Hippocampal formation (tissue), 2 donors: Measurements from ENCODE around the gene NR2E3.

Experiments used
- DNase-seq, 2 donors: peaks; one replicate each; lab custom pipeline; 2025; lab: John Stamatoyannopoulos, UW

NR2E3 gene

DNA sequence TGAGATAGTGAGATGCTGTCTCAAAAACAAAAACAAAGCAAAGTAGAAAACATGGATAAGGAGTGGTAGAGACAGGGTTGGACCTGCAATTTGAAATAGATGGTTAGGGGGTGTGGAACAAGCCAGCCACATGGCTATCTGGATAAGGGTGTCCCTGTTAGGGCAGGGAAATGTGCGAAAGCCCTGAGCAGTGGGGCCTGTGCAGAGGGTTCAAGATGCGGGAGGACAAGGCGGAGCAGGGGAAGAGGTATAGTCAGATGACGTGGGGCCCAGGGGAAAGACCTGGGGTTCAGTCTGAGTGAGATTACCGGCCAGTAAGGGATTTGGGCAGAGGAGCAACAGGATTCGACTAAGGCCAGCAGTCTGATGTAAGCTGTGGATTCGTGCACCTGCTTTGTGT is 18.4 kb upstream of the NR2E3 start:
- DNase-seq: no peak

DNA sequence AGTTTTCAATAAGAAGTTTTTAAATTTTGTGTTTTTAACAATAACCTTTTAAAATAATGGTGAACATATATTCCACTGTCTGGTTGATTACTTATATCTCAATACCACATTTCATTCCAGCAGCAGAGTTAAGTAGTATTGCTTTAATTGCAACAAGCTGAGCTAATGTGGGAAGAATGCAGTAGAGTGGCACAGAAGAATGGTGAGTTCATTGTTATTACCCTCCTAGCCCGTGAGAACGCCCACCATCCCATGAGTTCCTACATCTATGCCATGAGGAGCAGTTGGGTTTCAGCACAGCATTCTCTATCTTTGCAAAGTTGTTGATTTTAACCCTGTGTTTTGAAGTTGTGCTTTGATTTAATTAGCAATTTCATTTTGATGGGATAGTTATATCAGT is 17.8 kb upstream of the NR2E3 start:
- no peak for DNase-seq

DNA sequence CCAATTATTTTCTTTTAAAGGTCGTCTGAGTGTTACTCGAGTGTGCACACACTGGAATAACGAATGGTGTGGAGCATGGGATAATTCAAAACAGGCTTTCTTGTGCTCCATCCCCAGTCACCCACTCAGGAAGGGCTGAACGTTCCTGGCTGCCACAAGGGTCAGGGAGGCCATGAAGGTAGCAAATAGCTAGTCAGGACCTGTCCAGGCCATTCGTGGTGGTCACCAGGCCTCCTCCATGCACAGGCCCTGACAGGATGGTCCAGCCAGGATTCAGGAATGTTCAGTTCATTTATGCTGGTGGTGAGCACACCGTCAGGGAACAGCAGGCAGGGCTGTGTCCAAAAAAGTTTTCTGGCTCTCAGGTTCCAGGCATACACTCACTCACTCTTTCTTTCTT is 11.7 kb upstream of the NR2E3 start:
- DNase-seq: no peak

DNA sequence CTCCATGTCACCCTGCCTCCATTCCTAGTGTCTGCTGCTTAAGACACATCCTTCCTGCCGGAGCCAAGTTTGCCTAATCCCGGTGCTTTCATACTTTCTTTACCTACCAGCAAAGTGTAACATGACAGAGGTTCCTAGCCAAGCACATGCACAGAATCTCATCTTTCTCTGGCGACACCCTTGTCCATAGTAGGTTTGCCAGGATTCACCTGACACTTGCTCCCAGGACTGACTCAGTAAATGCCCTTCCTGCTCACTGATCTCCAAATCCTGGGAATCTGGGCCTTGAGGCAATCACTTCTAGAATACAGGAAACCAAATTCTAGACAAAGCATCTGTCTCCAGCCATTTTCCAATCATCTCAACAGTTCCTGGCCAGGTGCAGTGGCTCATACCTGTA is 10.2 kb upstream of the NR2E3 start:
- DNase-seq: no peak

DNA sequence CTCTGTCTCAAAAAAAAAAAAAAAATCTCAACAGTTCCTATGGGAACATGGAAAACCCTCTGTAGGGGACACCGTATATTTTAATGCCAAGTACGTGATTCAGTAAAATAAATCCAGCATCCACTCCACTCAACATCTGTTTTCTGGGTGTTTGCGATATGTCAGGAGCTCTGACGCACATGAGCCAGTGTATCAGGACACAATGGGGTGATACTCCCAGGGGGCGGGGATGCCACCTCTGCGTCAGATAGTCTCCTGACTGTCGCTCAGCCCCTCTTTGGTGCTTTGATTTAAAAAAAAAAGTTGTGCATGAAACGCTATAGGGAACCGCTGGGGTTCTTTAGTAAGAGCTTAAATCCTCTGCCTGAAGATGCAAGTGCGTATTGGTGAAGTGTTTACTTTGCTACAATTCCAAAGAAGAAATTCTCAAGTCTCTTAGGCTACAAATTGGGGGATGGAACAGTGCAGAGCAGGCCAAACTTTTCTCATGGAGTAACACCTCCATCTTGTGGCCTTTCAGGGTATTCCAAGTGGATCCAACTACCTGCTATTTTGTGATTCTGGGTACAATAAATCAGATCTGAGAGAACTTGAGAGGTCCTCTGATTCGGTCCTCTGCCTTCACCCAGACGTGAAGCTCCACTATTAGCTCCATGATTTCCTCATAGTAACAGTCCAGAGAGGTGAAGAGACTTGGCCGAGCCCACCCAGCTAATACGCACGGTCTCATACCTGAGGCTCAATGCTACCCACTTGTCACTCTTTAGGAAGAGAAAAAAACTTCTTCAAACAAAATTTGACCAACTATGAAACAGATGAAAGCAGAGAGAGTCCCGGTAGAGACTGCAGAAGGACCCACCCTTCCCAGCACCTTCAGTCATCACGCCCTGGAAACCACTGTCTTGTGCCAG is 9.3 kb upstream of the NR2E3 start:
- DNase-seq: peak in 1 of 2 donors; percentile 56

DNA sequence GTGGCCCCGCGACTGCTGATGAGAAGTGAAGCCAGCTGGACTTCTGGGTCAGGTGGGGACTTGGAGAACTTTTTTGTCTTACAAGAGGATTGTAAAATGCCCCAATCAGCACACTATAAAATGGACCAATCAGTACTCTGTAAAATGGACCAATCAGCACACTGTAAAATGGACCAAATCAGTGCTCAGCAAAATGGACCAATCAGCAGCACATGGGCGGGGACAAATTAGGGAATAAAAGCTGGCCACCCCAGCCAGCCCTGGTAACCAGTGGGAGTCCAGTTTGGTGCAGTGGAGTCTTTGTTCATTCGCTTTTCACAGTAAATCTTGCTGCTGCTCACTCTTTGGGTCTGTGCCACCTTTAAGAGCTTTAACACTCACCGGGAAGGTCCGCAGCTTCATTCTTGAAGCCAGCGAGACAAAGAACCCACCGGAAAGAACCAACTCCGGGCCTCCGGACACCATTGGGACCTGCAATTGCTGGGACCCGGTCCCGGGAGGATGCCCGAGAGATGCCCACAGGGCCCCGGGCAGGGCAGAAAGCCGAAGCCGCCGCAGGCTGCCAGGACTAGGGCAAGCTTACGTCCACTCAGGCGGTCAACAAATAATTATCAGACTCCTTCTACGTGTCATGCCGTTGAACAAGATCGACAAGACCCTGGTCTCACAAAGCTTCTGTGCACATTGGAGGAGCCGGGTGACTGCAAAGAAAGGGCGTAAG is 8.3 kb upstream of the NR2E3 start:
- DNase-seq: no peak

DNA sequence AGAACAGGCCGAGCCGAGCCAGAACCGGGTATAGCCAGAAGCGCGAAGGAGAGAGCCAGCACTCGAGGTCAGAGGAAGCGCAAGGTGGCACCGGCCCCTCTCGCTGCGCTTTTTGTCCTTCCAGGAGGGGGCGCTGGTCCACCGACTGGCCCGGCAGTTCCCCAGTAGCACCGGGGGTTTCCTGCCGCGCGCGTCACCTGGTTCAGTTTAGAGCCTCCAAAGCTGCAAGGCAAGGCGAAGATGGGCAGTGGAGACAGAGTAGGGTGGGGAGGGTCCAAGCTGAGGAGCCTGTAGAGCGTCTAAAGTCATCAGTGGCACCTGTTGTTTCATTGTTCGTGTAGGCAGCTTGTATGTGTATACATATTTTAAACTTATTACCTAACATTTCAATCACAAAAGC is 7.6 kb upstream of the NR2E3 start:
- no peak for DNase-seq

DNA sequence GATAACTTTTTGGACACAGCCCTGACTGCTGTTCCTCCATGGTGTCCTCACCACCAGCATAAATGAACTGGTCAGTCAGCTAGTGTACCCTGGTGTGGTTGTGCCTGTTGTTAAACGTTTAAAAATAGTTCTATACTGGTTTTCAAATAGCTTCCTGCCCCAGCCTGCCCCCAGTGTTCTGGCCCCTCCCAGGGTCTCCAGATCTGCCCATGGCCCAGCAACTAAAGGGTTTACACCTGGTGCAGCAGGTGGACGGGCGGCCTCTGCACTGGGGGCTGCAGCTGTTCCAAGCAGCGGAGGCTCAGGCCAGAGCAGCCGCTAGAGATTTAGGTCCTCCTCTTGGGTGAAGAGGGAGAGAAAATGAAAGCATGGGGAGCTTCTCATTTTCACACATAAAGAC is 6.1 kb upstream of the NR2E3 start:
- DNase-seq: no peak

DNA sequence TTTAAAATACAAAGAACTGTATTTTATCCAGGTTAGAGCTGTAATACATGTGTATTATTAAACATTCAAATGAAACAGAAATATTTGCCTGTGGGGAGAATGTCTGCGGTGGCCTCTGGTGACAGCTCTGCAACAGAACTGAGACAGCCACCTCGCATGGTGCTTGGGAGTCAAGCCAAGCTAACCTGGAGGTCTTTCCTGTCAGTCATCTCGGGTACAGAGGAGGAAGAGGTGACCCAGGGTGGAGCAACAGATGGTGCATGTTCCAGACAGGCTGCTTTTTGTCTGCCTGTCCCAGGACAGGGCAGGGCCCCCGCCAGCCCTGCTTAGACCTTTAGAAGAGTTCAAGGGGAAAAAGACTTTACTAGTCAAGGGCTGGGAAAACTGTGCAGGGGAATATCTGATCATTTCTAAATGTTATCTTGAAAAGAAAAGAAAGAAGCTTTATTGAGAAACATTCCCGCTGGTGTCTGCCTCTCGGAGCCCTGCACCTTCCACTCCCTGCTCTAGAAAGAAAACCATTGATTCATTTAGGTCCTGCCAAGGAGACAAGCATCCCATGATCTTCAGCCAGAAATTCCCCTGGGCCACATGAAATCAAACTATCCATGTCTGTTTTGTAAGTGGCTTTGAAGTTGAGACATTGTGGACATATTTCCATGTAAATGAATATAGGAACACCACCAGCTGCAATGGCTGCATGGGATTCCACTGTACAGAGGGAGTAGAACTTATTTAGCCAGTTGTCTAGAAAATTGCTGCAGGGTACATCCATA is 5.5 kb upstream of the NR2E3 start:
- DNase-seq: no peak

DNA sequence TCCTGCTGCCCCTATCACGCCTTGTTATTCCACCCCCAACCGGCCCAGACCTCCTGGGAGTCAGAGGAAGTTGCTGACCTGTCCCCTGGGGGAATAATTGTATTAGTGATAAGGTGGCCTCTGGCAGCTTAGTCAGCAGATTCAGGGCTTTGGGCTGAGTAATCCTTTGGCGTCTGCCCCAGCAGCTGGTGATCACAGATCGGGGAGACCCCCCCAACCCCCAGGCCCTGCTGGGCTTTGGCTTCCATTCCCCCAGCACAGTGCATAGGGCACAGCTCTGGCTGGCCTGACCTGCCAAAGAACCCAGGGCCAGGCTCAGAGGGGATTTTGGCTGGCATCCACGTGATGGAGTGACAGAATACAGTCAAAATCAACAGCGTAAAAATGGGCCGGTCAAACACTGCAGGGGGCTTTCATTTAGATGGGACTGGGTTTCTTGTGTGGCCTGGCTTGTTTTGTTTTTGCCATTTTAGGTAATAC is 3.9 kb upstream of the NR2E3 start:
- DNase-seq: no peak

DNA sequence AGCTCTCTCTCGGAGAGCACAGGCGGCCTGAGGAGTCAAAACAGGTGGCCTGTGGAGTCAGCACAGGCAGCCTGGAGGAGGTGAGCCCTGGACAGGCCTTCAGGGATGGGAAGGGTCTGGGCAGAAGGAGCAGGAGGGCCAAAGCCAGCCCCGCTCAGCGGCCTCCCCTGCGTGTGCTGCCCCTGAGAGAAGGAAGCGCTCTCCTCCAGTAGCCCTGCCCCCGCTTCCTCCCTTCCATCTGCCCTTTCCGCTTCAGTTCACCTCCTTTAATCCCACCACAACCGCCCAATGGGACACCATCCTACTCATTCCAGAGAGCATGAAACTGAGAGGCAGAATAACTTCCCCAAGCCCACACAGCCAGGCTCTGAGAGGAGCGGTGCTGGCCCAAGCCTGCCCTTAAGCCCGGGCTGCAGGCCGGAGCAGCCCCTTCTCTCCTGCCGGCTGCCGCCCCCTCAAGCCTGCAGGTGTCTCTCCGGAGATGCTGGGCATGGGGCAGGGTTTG is 3.2 kb upstream of the NR2E3 start:
- no peak for DNase-seq

DNA sequence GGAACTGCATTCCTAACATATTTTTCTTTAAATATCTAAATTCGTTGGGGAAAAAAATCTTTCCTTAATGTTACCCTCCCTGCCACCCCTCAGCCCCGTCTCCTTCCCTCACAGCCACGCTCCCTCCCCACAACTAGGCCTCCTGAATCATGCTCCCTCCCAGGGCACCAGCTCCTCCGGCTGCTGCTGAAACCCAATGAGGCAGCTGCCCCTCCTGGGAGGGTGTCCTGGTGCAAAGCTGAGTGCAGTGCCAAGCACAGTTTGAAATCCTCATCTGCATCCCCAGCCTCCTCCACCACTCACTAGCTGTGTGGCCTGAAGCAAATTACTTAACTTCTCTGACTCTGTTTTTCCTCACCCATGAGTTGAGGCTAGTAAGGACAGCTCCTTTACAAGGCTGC is 2.7 kb upstream of the NR2E3 start:
- DNase-seq: no peak

DNA sequence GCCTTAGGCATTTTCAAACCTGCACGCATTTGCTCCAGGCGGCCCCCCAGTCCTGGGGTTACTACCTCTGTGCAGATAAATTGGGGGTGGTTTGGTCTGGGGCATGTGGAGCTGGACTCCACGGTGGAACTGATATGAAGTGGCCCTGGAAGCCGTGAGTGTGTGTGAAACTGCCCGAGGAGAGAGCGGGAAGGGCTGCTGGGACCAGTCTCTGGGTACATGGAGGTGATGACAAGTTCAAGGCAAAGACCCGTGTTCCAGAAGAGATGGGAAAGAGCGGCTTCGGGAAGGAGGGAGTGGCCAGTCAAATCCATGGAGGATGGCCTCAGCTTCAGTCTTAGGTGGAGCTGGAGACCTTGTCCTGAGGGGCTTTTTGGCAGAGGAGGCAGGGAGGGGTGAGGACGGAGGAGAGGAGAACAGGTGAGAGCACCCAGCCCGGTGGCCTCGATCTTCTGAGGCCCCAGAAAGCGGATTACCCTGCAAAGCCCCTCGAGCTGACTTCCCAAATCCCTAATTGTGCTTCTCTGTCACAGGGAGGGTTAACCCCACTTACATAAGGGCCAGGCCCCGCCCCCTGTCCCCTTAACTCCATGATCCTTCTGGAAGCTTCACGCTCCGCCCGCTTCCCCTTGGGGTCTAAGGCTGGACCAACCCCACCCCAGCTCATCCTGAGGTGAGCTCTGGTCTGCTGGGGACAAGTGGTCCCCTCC is 1.9 kb upstream of the NR2E3 start:
- no peak for DNase-seq

DNA sequence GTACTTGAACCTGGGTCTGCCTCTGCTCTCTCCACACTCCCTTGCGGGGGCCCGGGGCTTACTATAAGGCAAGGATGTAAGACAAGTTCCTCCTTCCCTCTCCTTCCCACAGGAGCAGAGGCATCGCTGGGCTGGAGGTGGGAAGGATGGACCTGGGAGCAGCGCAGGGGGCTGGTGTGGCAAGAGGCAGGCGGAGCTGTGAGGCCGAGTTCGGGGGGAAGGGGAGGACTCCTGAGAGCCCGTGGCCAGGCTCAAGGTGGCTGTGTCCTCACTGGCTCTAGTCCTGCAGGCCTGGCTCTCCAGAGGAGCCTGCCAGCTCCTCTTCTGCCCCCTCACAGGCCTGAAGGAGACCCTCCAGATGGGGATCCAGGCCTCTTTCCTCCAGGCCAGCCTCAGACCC is 1.0 kb upstream of the NR2E3 start:
- no peak for DNase-seq

DNA sequence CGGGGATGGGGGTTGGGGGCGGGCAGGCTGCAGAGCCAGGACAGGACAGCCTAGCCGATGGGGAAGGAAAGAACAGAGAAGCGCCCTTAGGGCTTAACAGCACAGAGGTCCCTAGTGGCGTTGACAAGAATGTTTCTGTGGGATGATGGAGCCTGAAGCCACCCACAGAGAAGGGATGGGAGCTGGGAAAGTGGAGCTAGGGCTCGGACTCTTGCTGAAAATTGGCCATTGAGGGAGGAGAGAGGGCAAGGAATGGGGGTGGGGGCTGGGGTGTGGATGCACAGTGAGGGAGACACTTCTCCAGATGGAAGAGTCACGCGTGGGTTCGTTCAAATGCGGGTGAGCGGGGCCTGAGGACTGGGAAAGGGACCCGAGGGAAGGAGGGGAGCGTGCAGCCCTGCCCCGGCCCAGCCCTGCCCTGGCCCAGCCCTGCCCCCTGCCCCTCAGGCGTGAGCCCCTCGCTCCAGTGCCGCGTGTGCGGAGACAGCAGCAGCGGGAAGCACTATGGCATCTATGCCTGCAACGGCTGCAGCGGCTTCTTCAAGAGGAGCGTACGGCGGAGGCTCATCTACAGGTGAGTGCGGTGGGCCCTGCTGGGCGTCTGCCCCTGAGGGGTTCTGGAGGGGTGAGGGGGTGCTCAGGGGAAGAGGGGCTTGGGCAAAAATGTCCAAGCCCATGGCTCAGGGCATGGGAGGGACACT is 832 bp downstream of the NR2E3 start:
- DNase-seq: no peak

DNA sequence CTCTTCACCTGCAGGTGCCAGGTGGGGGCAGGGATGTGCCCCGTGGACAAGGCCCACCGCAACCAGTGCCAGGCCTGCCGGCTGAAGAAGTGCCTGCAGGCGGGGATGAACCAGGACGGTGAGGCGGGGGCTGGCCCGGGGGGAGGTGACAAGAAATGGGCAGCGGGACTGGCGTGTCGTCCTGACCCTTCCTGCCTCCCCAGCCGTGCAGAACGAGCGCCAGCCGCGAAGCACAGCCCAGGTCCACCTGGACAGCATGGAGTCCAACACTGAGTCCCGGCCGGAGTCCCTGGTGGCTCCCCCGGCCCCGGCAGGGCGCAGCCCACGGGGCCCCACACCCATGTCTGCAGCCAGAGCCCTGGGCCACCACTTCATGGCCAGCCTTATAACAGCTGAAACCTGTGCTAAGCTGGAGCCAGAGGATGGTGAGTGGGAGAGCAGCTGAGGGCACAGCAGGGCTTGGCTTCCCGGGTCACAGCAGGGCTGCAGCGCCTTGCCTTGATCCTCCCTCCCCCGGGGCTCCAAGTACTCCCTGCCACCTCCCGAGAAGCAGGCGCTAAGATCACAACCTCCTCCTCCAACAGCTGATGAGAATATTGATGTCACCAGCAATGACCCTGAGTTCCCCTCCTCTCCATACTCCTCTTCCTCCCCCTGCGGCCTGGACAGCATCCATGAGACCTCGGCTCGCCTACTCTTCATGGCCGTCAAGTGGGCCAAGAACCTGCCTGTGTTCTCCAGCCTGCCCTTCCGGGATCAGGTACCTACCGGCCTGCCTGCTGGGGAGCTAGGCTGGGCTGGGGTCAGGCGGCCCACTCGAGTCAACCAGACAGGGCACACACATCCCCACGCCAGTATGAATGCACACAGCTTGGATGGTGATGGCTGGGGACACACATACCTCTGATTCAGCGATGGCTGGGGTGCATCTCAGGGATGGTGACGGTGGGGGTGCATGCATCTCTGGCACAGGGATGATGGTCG is 1.7 kb downstream of the NR2E3 start:
- no peak for DNase-seq

DNA sequence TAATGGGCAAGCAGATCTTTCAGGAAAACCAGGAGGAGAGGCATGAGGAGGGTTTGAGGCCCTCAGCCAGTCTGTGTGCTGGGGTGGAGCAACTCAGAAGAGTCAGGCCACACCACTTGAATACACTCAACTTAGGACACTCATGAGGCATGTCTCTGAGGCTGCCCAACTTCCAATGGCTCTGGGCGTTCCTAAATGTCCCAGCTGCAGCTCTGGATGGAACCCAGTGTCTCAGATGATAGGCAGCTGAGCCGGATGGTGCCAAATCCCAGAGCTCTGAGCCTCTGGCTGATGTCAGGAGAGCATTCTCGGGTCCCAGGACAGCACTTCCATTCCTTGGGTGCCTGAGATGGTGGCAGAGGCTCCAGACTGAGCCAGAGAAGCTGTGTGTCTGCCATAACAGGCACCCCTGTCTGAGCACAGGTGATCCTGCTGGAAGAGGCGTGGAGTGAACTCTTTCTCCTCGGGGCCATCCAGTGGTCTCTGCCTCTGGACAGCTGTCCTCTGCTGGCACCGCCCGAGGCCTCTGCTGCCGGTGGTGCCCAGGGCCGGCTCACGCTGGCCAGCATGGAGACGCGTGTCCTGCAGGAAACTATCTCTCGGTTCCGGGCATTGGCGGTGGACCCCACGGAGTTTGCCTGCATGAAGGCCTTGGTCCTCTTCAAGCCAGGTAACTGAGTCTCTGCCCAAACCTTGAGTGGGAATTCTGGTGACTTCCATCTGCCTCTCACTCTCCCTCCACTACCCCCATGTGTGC is 2.8 kb downstream of the NR2E3 start:
- no peak for DNase-seq

DNA sequence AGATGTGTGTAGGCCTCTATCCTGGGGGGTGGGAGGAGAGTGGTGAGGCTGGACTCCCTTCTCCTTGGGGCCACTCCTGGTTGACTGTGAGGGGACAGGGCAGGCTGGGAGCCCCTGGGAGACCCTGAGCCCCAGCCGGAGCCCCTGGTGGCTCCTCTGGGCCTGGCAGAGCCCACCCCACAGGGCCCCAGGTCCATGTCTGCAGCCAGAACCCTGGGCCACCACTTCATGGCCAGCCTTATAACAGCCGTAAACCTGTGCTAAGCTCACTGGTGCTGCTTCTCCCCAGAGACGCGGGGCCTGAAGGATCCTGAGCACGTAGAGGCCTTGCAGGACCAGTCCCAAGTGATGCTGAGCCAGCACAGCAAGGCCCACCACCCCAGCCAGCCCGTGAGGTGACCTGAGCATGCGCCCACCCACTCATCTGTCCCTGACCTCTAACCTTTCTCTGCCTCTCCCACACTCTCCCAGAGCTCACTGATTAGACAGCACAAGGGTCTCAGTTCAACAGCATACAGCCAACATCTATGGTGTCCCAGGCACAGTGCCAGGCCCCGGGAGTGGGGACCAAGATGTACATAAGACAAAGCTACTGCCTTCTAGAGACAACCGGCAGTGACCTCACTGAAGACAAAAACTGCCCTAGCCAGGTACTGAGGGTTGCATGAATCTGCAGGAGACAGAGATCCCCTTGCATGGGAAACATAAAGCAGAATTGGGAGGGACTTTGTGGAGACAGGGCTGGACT is 3.5 kb downstream of the NR2E3 start:
- no peak for DNase-seq
